NCI-H226 (cell line): Measurements from ENCODE around the gene C3AR1.
"Not testable (repeated sequence)": the region's sequence is repeated elsewhere in the genome, so short reads cannot be mapped to it uniquely, and the experiment has no call there.

Source experiments
- DNase-seq: peaks from one replicate; pipeline ENCODE4 v3.0.0-alpha.2; 2015

C3AR1 gene

DNA sequence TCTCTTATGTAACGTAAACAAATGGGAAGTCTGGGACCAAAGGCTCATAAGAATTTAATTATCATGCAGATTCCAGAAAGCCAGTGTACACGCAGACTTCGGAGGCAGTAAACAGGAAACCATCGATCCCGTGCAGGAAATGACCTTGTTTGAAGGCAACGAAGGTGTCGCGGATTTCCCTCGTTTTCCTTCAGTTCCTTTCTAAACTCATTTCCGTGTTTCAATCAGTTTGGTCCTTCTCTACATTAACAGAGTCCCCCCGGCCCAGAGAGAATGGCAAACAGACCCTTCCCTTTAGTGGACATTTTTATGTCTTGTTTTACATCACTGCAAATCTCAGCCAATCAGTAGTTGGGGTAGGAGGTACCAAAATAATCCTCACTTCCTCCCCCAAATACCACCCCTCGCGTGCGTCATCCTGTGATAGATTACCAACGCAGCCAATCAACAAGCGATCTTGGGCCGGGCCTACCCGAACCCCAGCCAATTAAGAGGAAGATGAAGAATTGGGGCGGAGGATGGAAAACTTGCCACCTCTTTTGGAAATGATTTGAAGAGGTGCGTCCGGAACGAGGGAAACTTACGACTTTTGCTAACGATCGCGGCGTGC is 39.8 kb downstream of the C3AR1 start:
- peak; percentile 96 for DNase-seq

DNA sequence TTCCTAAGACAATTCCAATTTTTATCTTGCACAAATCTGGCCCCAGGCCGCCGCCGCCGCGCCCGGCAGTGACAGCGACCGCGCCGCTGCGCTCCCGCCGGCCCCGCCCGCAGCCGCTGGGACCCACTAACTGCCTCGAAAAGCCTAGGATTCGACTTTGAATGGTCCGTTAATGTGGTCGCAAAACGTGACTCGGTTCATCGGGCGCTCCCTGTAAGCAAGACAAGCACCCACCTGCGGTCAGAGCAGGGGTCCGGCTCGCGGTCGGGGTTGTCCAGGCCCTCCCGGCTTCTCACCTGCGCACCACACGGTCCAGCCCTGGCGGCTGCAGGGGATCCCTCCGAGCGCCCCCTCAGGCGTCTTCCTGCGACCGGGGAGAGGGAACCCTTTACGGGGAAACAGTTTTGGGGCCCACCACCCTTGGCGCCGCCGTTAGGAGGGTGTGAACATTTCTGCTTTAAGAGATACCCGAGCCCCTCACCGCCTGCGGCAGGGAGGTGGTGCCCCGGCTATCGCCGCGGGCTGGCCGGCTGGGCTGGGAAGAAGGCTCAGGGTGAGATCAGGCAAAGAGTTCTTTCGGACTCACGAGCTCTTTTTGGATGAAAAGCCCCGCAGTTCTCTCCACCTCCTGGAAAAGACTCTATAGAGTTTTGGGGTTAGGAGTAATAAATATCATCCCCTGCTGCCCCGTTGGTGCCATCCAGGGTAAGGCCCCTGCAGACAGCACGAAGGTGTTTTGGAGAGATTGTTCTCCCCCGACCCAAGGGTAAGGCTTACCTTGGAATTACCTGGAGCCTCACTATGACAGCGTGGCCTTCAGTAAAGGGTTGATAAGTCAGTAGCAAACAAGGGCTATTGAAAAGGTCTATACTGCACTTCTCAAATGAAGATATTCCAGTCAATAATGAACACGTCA is 47.2 kb downstream of the C3AR1 start:
- DNase-seq, result no peak

GRCh38 chr12:8018213-8018612 is 47.9 kb downstream of the C3AR1 start:
- not testable (repeated sequence) for DNase-seq

DNA sequence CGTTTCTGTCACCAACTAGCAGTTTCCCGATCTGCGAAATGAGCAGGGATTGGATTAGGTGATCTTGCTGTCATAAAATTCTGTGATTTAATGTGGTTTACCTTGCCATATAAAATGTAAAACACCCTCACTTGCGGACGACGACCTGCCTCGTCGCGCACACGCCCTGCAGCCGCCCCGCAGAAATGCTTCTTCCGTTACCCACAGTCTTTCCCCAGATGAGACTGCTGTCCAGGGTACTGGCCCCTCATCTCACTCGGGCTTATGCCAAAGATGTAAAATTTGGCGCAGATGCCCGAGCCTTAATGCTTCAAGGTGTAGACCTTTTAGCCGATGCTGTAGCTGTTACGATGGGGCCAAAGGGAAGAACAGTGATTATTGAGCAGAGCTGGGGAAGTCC is 51.3 kb downstream of the C3AR1 start:
- DNase-seq, result no peak

DNA sequence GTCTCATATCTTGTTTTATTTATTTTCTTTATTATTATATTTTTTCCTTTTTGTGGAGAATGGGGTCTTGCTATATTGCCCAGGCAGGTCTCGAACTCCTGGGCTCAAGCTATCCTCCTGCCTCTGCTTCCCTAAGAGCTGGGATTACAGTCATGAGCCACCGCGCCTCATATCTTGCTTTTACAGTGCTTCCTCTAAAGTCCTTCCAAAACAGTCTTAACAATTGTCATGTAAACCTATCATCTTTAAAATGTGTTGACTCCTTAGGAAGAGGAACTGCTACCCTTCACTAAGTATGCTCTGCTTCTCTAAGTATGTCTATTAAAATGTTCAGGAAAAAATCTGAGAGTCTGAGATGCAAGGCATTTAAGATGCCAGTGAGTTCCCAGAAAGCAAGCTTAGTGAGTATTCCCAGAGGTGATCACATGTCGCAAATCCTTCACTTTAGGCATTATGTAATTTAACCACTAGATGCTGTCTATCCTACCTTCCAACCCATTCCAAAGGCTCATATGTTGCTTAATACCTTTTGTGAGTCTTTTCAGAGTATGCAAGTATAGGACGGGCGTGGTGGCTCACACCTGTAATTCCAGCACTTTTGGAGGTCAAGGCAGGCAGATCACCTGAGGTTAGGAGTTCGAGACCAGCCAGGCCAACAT is 53.4 kb downstream of the C3AR1 start:
- peak; percentile 69 for DNase-seq

DNA sequence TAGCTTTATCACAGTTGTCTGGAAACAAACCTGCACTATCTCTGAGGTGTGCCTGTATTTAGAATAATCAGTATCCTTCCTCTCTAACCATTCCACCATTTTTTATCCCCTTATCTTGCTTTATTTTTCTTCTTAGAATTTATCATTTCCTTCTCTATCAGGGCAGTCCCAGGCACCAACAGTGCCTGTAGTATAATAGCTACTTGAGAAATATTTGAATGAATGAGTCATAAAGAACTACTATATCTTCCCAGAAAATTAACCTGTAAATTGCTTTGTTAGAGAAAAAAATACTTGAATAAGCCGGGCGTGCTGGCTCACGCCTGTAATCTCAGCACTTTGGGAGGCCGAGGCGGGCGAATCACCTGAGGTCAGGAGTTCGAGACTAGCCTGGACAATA is 54.8 kb downstream of the C3AR1 start:
- peak; percentile 88 for DNase-seq
